Stimulated activated CD4-positive, alpha-beta T cell treated with anti-CD3 and anti-CD28 coated beads, Interleukin-1b, Interleukin-23, amount 100 ng/mL, for 48 hours (primary cell): ENCODE measurements around the gene DENND2C.

Experiments
- DNase-seq: peaks from one replicate; pipeline ENCODE4 v3.0.0-alpha.2; 2020

The DENND2C gene

DNA sequence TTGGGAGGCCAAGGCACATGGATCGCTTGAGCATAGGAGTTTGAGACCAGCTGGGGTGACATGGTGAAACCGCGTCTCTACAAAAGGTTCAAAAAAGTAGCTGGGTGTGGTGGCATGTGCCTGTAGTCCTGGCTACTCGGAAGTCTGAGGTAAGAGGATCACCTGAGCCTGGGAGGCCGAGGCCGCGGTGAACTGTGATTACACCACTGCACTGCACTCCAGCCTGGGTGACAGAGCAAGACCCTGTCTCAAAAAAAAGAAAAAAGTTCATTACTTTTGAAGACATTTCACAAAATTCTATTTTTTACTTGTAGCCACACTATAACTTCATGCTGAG, 2.1 kb upstream of the DENND2C start:
- DNase-seq, result no peak

DNA sequence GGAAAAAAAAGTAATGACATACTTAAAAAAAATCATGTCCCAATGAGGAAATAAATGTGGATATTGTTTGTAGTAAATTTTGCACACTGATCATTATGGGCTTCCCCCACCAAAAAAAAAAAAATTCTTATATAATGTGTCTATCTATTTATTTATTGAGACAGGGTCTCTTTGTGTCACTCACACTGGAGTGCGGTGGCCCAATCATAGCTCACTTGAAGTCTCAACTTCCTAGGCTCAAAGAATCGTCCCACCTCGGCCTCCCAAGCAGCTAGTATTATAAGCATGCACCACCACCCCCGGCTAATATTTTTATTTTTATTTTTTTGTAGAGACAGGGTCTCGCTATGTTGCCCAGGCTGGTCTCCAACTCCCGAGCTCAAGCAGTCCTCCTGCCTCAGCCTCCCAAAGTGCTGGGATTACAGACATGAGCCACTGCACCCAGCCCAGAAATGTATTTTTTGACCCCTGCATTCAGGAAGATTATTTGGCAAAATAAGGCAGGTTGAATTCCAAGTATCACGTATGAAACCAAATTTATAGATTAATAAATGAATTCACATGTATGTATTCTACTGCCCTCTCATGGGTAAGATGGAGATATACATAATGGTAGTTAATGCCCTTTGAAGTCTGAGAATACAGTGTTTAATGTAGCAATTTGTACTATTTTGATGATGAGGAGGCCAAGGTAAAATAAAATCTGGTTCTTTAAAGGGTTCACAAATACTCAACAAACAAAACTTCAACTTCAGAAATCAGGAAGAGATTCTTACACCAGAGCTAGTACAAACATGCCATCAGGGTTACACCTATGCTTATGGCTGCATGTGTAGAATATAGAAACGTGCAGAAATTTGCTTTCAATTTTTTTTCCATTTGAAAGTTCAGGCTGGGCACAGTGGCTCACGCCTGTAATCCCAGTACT, 1.4 kb upstream of the DENND2C start:
- DNase-seq, result no peak

DNA sequence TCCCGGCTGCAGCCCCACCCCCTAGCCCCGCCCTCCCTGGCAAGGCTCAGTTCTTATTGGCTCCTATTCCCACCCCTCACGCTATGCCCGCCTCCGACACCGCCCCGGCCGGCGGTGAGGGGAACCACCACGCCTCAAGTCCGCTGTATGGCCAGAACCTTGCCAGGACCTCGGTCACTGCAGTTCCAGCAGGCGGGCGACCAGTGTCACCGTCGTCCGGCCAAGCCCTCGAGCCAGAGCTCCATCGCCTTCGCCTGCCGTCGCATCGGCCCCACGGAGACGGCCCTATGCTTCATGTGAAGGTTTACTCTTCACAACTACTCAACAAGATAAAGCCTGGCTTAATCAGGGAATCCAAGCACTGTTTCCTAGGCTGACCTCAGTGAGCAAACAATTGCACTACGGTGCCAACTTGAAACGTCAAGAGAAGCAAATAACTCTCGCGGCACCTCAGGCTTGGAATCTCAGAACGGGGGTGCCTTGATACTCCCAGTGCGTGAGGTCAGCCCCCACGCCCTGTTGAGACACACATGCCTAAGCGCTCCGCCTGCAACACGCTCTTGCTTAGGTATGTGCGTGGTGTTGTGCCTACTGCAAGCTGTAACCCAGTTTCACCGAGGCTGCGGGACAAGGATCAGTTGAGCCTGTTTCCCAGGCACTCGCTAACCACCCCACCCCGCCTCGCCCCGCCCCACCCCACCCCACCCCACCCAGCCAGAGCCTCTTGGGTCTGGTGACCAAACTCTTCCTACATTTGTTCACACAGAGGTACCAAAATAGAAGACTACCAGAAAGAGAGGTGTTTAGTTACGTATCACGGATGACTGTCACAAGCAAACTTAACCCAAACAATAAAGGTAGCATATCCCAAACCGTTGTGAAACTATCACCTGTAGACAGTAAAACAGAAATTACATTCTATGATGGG, 498 bp upstream of the DENND2C start:
- peak; percentile 81 for DNase-seq

DNA sequence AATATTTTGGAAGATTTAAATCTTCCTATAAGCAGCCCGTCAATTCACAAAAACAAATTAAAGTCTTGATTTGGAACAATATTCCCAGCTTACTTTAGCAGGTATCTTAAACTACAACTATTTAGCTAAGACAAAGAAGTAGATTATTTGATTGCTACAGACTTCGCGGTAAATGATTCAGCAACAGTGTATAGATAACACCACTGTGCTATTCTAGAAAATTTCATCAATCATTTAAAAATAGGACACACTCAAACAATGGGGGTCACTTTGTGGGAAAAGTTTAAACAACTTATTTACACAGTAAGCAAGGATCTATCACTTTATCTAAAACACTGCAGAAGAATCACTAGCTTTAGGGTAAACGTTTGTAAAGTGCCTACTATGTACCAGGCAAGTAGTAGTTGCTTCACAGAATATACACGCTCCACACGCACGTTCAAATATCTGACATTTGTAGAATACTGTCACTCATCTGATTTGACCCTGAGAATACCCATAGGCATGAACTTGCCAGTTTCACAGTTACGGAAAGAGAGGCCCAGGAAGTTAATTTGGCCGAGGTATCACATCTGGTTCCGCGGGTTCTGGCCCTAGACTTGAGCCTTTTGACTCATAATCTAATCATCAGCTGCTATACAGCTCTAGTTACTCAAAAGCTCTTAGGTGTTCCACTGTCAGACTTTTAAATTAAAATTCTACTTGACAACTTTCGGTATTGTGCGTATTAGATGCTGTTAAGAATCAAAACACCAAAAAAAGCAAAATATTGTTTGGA, 876 bp downstream of the DENND2C start:
- DNase-seq, result peak; percentile 2

DNA sequence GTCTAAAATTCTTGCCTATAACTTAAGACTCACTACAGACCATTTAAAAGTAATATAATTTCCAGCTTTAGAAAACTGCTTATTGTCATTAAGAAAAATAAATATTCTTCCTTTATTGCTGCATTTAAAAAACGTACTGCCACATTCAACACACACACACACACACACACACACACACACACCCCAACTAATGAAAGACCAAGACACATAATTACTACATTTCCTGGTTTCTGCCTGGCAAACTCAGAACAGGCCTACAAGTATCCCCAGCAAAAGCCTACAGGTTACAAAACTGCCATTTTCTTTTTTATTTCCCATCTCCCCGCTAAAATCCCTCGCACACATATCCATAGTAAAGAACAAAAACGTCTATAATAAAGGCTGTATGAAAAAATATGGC, 1.5 kb downstream of the DENND2C start:
- DNase-seq, result no peak

DNA sequence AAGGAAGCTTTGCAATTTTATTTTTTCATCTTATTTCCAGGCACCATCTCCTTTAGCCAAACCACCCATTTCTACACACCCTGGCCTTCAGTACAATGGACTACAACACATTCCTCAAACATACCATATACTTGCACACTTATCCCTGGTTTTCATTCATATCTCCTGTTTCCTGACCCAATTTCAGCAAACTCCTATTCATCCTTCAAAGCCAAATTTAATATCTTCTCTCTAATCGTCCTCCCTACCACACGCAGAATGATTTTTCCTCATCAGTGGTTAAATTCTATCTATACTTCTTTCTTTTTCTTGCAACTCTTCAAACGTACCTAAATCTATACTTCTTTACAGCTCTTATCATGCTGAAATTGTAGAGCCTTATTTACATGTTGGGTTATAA, 2.9 kb downstream of the DENND2C start:
- DNase-seq, result no peak

DNA sequence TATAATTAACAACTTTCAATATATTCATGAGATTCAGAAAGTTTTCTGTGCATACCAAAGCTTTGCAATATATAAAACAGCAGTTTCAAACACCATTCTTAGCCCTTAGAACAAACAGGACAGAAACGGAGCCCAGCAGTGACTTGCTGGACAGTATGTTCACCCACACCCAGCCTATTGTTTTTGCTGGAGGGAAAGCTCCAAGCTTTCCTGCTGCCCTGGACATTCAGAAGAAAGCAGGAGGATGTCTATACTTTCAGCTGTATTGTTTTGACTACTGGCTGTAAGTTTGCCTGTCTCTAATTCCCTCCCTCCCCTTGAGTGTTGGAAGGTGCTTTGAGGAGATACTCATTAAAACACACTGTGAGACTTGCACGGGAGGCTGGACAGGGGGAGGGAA, 9.6 kb downstream of the DENND2C start:
- DNase-seq, result no peak

DNA sequence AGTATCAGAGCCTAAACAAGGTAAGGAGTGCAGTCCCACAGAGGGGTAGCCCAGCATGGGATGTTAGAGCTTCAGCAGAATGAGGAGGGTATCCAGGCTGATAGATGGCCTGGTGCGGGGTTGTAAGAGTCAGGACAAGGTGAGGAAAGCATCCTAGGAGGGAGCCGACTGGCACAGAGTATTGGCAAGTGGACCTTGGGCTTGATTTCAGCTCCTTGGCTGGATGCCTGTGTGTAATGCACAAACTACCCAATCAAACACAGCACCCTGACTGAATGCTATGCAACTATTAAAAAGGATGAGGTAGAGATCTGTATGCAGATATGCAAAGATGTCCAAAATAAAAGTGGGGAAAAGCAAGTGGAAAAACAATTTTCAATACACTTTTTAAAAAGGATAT, 18.0 kb downstream of the DENND2C start:
- no peak for DNase-seq

DNA sequence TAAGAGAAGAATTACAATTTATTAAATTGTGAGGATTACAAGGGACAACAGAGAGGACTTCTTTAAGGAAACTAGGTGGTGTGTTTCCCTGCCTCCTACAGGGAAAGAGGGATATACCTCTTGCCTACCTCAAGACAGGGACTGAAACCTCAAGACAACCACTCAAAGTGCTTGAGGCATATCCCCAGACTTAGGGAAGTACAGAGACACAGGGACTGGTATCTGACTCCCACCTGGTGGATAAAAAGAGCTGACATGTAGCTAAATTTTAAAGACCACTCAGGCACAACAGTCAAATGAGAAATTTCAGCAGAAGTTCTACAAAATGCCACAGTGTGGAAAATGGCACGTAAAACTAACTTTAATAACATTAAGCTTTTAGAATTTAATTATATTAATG, 21.3 kb downstream of the DENND2C start:
- DNase-seq, result no peak

DNA sequence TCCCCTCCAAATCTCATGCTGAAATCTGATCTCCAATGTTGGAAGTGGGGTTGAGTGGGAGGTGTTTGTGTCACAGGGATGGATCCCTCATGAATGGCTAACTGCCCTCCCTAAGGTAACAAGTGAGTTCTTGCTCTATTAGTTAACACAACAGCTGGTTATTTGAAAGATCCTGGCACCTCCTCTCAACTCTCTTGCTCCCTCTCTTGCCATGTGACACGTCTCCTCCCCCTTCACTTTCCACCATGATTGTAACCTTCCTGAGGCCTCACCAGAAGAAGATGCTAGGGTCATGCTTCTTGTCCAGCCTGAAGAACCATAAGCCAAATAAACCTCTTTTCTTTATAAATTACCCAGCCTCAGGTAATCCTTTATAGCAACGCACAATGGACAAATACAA, 28.5 kb downstream of the DENND2C start:
- no peak for DNase-seq

DNA sequence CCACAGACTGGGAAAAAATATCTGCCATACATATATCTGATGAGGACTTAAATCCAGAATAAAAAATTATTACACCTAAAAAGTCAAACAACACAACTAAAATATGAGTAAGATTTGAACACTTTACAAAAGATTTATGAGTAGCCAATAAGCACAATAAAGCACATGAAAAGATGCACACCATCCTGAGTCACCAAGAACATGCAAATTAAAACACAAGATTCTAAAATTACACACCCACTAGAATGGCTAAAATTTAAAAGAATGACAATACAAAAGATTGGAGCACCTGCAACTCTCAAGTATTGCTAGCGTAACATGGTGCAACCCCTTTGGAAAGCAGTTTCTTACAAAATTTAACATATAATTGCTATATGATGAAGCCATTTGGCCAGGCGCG, 30.9 kb downstream of the DENND2C start:
- no peak for DNase-seq

DNA sequence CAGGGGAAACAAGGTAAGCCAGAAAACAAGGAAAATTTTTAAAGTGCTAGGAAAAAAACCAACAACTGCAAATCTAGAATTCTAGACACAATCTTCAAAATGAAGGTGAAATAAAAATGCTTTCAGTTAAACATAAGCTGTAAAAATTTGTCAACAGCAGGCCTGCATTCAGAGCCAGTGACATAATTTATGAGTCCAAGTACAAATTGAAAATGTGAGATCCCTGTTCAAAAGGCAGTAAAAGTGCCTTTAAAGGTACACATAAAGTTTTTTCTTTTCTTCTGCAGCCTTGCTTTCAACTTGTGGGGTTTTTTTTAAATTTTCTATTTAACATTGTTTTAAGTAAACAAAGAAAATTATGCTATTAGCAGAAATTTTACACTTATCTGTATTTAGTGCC, 37.4 kb downstream of the DENND2C start:
- no peak for DNase-seq

DNA sequence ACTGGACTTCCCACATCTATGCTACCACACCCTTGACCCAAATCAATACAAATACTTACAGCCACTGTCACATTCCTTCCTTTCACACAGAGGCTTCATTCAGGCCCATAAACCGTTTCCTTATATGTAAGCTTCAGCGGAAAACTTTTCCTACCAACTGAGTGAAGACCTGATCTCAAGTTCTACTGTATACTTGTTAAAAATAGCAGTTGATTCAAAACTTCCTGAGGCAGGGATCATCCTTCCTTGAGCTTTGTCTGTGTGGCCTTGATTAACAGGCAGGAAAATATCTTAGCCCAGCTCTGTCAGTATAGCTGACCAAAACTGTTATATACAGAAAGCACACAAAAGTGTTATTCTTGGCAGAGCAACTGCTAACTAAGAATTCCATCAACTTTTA, 42.7 kb downstream of the DENND2C start:
- no peak for DNase-seq

DNA sequence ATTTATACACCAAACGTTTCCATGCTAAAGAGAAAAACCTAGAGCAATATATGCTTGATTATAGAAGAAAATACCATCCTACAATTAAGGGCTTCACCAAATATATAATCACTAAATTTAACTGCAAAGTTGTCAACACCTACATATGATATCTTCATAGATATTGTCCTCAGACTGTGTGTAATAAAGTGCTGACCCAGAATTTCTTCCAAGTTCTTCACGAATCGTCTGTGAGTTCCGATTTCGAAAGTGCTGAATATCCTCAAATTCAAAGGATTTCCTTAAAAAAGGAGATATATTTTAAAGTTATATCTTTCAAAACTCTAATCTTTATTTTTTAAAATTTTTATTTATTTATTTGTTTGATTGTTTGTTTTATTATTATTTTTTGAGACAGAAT, 46.5 kb downstream of the DENND2C start:
- no peak for DNase-seq

DNA sequence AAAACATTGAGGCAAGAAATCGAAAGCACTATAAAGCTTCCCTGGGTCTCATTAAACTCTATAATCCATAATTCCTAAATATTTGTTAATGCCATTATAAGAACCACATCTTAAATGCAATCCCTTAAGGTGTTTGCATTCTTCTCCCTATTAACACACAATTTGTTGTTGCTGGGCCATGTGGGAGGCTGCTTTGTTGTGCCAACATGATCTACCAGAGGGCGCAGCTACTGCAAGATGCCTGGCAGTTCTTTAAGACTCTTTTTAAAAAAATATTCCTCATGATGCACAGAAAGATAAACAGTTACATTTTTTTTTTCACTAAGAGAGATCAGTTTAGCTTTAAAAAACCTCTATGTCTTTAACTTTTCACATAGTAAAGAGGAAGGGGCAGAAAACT, 49.4 kb downstream of the DENND2C start:
- no peak for DNase-seq

DNA sequence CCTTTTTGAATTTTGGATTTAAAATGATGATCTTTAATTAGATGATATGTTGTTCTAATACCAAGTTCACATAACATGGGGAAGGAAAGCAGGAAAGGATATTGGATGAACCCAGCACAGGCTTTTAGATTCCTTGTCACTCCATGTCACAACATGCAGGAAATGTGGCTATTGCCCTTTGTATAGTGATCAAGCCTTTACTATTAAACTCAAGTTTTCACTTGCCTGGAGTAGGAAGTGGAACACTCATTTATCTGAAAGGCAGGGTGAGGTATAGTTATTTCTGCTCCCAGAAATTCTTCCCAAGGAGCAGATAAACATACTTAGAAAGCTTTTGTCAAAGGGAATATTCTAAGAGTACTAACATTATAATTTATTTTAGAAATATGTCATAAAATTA, 51.2 kb downstream of the DENND2C start:
- no peak for DNase-seq

DNA sequence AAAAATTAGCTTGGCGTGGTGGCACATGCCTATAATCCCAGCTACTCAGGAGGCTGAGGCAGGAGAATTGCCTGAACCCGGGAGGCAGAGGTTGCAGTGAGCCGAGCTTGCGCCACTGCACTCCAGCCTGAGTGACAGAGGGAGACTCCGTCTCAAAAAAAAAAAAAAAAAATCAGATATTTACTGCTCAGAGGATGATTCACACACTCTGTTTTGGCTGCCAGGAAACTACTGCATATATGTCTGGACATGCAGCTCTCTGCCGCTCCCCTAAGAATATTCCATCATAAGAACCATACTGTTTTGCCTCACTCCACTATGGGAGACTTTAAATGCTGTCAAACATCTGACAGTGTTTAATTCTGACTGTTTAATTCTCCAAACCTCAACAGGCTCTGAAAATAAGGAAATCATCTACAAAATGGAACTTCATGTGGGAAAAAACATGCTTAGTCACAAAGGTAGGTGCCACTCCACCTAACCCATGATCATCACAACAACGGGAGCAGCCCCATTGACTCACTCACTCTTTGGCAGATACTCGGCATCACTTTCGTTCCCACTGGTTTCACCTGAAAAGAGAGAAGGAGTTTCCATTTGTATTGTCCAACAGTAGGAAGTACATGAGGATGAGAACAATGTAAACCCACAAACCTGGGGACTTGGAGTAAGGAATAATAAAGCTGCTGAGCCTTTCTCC, 59.2 kb downstream of the DENND2C start:
- DNase-seq, result no peak

DNA sequence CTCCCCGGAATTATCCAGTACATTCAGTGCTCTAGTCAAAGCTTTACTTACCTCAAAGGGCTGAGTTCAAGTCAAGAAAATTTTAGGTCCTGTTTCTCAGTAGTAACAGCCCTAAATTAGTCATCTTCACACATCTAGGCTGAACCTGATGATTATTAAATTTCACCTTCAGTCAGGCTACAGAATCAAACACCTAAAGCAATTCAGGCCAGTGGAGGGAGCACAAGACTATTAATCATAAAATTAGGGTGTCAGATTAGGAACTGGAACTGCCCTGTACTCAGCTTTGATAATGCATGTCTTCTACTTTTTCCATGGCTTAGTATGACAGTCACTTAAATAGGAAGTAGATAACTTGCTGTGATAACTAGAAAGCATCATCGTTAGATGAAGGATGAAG, 60.0 kb downstream of the DENND2C start:
- DNase-seq, result no peak

DNA sequence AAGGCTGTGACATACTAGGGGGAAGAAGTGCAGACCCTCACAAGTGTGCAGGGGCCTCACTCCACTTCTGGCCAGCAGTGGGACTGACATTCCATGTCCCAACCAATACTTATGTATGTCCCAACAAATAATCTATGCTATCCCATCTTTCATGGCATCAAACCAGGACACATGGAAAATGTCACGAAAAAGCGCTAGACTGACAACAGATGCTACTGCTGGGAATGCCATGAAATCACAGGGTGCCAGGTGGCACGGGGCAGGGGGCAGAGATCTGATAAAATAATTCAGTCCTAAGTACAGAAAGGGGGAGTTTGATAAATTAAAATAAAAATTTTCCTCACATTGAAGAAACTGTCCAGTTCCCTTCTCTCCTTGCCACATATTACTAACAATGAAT, 60.8 kb downstream of the DENND2C start:
- no peak for DNase-seq

DNA sequence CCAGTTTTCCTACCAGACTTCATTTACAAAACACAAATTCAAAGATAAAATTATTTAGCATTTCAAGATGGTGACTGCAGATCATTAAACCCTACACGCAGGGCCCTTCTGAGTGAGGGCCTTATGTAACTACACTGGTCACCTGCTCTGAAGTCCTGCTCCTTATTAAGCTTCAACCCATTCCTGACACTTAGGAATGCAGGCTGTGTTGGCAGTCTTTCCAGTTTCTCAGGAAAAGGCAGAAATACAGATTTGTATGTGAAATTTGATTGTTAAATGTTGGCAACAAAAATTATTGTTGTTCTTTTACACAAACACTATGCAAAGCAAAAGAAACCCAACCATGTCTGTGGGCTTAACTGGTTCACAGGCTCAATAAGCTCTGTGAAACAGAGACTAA, 62.6 kb downstream of the DENND2C start:
- no peak for DNase-seq

DNA sequence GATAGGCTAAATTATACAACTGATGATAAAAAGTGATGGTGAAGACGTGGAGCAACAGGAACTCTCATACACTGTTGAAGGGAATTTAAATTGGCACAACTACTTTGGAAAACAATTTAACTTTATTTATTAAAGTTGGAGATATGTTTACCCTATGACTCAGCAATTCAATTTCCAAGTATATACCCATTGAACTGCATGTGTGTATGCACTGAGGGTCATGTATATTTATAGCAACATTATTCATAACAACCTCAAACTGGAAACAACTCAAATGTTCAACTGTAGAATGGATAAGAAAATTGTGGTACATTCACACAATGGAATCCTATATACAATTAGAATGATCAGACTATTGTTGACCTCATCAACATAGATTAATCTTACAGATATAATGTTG, 71.9 kb downstream of the DENND2C start:
- no peak for DNase-seq

DNA sequence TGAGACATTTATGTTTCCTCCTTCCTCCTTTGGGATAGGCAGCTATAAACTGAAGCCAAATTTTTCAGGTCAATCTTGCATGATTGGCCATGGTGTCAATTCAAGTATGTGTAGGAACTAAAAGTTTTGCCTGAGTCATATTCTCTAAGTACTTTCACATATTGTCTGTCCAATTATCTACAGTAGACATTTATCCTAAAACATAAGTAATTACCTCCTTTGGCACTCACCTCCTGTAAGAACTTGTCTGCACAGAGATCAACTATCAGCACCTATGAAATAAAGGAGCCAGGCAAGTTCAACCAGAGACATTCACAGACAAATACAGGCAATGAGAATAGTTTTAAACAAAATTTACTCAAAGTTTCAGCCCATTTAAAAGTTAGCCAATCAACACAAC, 74.2 kb downstream of the DENND2C start:
- no peak for DNase-seq

DNA sequence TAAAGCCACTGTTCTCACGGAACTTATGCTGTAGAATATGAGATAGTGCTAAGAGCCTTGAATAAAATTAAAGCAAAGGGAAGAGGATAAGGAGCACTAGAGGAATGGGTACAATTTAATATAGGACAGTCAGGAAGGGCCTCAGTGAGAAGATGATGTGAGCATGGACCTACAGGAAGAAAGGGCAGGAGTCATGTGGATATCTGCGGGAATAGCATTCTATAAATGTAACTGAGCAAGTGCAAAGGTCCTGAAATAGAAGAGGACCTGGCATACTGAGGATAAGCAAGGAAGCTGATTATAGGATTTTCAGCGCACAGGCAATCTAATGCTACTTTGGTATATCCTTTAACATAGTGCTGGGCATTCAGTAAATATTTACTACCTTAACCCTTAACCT, 75.8 kb downstream of the DENND2C start:
- DNase-seq, result no peak
